Measurements from ENCODE around the gene MCF2.
"Not testable (repeated sequence)": the region's sequence is repeated elsewhere in the genome, so short reads cannot be mapped to it uniquely, and the experiment has no call there.

Gene MCF2, protein sequence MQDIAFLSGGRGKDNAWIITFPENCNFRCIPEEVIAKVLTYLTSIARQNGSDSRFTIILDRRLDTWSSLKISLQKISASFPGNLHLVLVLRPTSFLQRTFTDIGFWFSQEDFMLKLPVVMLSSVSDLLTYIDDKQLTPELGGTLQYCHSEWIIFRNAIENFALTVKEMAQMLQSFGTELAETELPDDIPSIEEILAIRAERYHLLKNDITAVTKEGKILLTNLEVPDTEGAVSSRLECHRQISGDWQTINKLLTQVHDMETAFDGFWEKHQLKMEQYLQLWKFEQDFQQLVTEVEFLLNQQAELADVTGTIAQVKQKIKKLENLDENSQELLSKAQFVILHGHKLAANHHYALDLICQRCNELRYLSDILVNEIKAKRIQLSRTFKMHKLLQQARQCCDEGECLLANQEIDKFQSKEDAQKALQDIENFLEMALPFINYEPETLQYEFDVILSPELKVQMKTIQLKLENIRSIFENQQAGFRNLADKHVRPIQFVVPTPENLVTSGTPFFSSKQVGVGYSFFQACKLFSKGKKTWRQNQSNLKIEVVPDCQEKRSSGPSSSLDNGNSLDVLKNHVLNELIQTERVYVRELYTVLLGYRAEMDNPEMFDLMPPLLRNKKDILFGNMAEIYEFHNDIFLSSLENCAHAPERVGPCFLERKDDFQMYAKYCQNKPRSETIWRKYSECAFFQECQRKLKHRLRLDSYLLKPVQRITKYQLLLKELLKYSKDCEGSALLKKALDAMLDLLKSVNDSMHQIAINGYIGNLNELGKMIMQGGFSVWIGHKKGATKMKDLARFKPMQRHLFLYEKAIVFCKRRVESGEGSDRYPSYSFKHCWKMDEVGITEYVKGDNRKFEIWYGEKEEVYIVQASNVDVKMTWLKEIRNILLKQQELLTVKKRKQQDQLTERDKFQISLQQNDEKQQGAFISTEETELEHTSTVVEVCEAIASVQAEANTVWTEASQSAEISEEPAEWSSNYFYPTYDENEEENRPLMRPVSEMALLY

GRCh38 chrX:139708067-139708466 lies at the start of gene MCF2:
TSS of gene MCF2 (minus strand) at chrX:139708167. CDS start at chrX:139651744, 56,423 bp downstream.
- no peak for DNase-seq (ENCODE audit: low read depth)

DNA sequence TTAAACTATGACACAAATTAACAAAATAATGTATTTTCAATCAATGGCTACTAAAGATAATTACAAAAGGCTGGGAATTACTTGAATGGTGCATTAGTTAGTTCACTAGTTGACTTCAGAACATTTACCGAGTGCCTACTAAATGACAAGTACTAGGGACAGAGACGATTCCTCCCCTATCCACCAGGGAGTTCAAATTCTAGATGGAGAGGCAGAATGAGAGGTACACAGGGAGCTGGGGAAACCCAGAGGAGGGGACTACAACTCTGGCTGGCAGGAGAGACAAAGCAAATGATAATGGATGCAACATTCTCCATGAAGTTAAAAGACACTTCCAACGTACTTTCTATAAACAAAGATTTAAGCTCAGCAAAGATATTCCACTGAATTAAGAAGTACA lies 43.1 kb upstream of the MCF2 start:
- no peak for DNase-seq (ENCODE audit: low read depth)

- DNase-seq (ENCODE audit: low read depth): no peak
Measured at GRCh38 chrX:139750390-139750789, 42.4 kb upstream of the MCF2 start.

GRCh38 chrX:139739138-139739537 lies 31.2 kb upstream of the MCF2 start:
- no peak for DNase-seq (ENCODE audit: low read depth)

DNA sequence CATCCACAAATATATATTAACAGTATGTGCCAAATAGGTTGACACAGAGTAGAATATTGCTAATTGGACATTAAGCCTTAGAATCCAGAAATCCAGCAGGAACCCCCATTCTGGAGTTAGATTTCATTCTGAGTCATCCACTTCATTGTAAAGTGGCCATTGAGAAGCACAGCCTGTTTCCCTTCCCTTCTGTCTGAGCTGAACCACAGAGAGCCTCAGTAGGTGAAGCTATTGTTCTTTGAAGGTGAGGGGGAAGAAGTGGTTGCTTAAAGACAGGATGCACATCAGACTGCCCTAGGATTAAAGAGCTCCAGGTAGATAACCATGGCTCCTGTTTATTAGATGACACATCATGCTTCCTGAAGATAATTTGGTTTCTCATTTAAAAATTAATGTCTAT lies 30.6 kb upstream of the MCF2 start:
- DNase-seq (ENCODE audit: low read depth): no peak

DNA sequence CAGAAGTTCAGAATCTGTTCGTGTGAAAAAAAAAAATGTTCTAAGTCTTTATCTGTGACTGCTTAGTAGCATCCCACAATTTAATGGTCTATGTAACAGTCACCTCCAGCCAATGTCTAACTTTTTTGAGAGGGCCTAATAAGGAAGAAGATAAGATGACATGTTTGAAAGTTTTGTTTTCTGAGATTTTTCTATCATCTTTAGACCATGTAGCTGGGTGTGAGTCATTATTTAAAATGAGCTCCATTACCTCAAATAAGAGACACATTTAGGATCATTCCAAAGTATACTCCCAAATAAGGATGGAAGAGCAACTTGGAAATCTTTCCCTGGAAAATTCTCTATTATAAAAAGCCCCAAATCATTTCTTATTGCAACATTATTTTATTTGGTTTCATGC lies 28.2 kb upstream of the MCF2 start:
- DNase-seq (ENCODE audit: low read depth): no peak

- no peak for DNase-seq (ENCODE audit: low read depth)
Measured at GRCh38 chrX:139734996-139735395, 27.0 kb upstream of the MCF2 start.

DNA sequence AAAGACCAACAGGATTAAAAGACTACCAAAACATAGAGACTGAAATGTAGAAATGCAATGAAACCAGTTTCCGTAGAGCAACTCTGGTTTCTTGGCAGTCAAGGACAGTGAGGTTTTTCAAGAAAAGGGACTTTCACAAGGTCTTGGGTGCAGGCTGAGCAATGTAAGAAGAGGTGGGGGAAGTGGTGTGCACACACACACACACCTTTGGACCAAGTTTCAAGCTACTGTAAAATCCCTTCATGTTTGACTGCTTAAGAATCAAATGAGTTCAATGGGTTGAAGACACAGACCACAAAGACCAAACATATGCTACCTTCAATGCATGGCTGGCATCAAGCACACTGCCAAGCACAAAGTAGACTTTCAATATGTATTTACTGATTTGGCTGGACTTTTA lies 17.8 kb upstream of the MCF2 start:
- no peak for DNase-seq (ENCODE audit: low read depth)

GRCh38 chrX:139724626-139725025 lies 16.7 kb upstream of the MCF2 start:
- no peak for DNase-seq (ENCODE audit: low read depth)

GRCh38 chrX:139720979-139721378 lies 13.0 kb upstream of the MCF2 start:
- no peak for DNase-seq (ENCODE audit: low read depth)

GRCh38 chrX:139720136-139720535 lies 12.2 kb upstream of the MCF2 start:
- DNase-seq (ENCODE audit: low read depth): no peak

DNA sequence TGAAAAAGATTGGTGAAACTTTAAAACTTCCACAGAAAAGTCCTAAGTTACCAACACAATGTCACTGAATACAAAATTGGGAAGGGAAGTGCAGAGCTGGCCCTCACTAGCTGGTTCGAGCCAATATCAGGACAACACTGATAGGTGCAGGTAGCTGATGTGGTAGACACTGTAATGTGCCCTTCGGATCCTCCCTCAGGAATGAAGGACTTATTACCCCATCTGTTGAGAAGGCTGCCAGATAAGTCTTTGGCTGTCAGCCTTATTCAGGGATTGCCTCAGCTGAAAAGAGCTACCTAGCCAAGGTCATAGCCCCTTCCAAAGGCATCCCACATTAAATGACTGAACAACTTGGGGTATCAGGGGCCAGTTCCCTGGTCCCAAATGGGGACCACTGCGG lies 5.3 kb downstream of the MCF2 start:
- DNase-seq (ENCODE audit: low read depth): no peak

- DNase-seq (ENCODE audit: low read depth): no peak
Measured at GRCh38 chrX:139692908-139693307, 15.1 kb downstream of the MCF2 start.

DNA sequence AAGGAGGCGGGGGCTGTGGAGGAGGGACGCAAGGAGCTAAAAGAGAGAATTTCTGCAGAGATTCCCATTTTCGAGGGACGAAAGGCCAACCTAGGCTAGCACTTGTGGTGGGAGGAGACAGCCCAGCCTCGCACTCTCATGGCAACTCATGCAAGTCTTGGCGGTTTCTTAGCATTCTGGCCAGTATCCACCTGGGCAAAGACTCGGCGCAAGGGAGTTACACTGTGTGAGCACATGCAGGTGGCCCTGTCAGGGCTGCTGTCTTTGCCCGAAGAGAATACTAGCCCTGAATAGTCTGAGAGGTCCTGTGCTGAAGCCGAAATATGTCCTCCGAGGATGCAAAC lies 15.5 kb downstream of the MCF2 start:
- DNase-seq (ENCODE audit: low read depth): no peak

GRCh38 chrX:139691843-139692505 lies 16.0 kb downstream of the MCF2 start:
- DNase-seq (ENCODE audit: low read depth): no peak

DNA sequence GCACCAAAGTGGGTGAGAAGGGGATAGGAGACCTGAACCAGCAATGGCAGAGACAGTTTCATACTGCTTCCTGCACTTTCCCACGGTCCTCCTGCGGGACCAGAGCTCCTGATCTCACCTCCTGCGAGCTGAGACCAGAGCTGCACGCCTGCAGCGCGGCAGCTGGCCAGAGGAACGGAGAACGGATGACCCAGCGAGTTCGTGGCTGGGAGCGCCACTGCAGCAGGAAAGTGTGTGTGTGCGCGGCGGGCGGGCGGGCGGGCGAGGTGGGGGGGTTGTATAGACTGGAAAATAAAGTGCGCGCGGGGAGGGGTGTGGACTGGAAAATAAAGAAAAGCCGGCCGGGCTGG lies 16.5 kb downstream of the MCF2 start:
- DNase-seq (ENCODE audit: low read depth): no peak

- DNase-seq (ENCODE audit: low read depth): not testable (repeated sequence)
Measured at GRCh38 chrX:139685175-139685574, 22.8 kb downstream of the MCF2 start.

DNA sequence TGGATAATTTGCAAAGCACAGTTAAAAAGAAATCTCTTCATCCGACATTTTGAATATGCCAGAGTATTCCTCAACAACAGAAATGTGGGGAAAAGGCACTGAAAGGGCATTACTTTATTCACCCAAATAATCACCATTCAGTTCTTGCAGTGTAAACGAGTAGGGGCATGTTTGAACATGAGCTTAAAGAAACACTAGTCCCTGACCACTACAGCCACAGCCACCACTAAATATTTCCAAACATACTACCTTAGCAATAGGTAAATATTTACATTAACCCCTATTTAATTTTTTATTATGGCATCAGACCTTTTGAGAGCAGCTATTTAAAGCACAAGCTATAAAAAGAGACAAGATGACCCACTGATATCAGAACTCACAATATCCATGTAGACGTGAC lies 27.6 kb downstream of the MCF2 start:
- no peak for DNase-seq (ENCODE audit: low read depth)

GRCh38 chrX:139647597-139647996 lies 60.4 kb downstream of the MCF2 start:
- no peak for DNase-seq (ENCODE audit: low read depth)

DNA sequence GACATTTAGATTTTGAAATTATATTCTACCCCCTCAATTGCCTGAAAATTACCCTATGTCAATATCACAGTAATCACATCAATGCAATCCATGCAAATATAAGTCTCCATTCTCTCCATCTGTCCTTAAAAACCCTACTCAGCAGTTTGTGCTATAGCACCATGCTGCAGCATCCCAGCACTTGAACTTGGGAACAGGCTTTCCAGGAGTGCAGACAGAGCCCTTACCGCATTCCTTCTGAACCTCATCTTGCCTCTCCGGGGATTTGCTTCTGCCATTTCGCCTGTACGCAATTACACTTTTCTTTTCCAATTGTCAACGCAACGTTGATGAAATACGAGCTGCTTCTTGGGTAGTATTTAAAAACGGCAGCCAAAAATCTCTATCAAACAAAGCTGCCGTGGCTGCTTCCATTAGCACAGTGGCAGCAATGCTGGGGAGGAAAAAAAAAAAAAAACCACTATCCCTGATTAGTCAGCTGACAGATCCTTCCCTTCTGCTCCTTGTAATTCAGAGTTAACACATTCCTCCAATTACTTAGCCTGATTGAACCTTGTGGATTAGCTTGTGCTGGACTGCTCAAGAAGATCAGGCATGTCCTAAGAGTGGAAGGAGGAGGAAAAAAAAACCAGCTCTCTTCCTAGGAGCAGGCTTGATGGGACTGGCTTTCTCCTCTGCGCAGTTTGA lies 65.6 kb downstream of the MCF2 start:
- DNase-seq (ENCODE audit: low read depth): no peak

DNA sequence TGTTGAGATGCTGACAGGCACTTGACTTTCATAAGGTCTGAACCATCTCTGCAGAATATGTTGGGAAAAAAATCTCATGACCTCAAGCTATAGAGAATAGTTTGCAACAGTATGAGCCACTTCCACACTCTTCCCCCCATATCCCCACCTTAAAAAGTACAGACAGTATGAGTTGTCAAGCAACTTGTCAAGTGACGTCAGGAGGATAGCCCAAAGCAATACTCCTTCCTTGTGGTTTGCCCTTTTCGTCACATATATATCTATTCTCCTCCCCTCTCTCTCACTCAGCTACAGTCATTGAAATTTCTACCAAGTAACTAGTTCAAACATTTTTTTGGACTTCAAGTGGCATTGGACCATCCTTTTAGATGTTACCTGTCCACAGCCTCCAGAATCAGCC lies 67.7 kb downstream of the MCF2 start:
- DNase-seq (ENCODE audit: low read depth): no peak

DNA sequence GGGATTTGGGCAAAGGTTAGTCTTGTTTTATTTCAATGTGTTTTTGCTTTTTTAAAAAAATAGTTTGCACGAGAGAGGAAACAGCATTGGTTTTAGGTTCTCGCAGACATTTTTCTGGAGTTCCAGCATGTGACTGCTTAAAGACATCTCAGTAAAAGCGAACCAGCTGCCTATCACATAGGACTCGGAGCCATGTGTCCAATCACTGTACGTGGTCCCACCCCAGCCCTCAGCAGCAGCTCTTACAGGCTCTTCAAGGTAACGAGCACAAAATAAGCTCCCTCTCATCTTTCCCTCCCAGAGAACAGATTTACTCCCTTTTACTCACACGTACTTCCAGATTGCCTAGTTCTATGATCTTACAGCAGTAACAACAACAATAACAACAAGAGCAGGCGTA lies 68.7 kb downstream of the MCF2 start:
- DNase-seq (ENCODE audit: low read depth): no peak
